HUES48 (cell line): ENCODE data around the gene CDH10.

ENCODE experiments used
- H3K27ac ChIP-seq: one replicate; pipeline ENCODE4 v1.7.0; 2013; ENCODE audit warnings: low read depth, low read length, inconsistent platforms
- H3K27me3 ChIP-seq: 2 replicates; pipeline ENCODE4 v1.6.1; 2013; ENCODE audit warnings: mild to moderate bottlenecking, low read length; ENCODE audit not compliant: control insufficient read depth, insufficient read depth
- H3K36me3 ChIP-seq: 2 replicates; pipeline ENCODE4 v1.6.1; 2013; ENCODE audit warnings: low read length; ENCODE audit not compliant: control insufficient read depth, insufficient read depth
- H3K4me1 ChIP-seq: 2 replicates; pipeline ENCODE4 v1.6.1; 2013; ENCODE audit warnings: mild to moderate bottlenecking, low read length; ENCODE audit not compliant: control insufficient read depth, insufficient read depth
- H3K4me3 ChIP-seq: 2 replicates; pipeline ENCODE4 v1.5.1; 2013; ENCODE audit warnings: mild to moderate bottlenecking, low read depth, low read length
- H3K9ac ChIP-seq: 2 replicates; pipeline ENCODE4 v1.6.1; 2013; ENCODE audit warnings: mild to moderate bottlenecking, low read depth, low read length, moderate library complexity
- H3K9me3 ChIP-seq: 2 replicates; pipeline ENCODE4 v1.6.1; 2013; ENCODE audit warnings: low read length; ENCODE audit not compliant: control insufficient read depth, insufficient read depth

The CDH10 gene

GRCh38 chr5:24538346-24538745 is 106.4 kb downstream of the CDH10 start:
- H3K9ac ChIP-seq = no peak overlapping the region
- no peaks in the 10 kb centered on the region for H3K4me1 ChIP-seq
- H3K27me3 ChIP-seq = no peaks in the 10 kb centered on the region
- no peak overlapping the region for H3K27ac ChIP-seq
- no peak overlapping the region for H3K4me3 ChIP-seq
- no peaks in the 10 kb centered on the region for H3K36me3 ChIP-seq
- no peaks in the 10 kb centered on the region for H3K9me3 ChIP-seq

GRCh38 chr5:24535646-24536045 is 109.1 kb downstream of the CDH10 start:
- Histone ChIP-seq H3K9me3 (no peaks in the 10 kb centered on the region), H3K4me1 (no peaks in the 10 kb centered on the region), H3K27ac (no peak overlapping the region), H3K4me3 (no peak overlapping the region), H3K27me3 (no peaks in the 10 kb centered on the region), H3K36me3 (no peaks in the 10 kb centered on the region), H3K9ac (no peak overlapping the region)

GRCh38 chr5:24530906-24531305 is 113.9 kb downstream of the CDH10 start:
- H3K4me3 ChIP-seq = no peak overlapping the region
- no peaks in the 10 kb centered on the region for H3K36me3 ChIP-seq
- H3K27ac ChIP-seq = no peak overlapping the region
- H3K27me3 ChIP-seq = no peaks in the 10 kb centered on the region
- no peaks in the 10 kb centered on the region for H3K9me3 ChIP-seq
- H3K4me1 ChIP-seq = no peaks in the 10 kb centered on the region
- no peak overlapping the region for H3K9ac ChIP-seq

GRCh38 chr5:24525414-24525813 is 119.4 kb downstream of the CDH10 start:
- peaks cover 5% of the 10 kb centered on the region; the same call in 1 of the 2 replicates for H3K4me1 ChIP-seq
- H3K4me3 ChIP-seq = no peak overlapping the region
- H3K9me3 ChIP-seq = no peaks in the 10 kb centered on the region
- H3K36me3 ChIP-seq = no peaks in the 10 kb centered on the region
- H3K27ac ChIP-seq = no peak overlapping the region
- H3K9ac ChIP-seq = no peak overlapping the region
- no peaks in the 10 kb centered on the region for H3K27me3 ChIP-seq

- no peaks in the 10 kb centered on the region for H3K36me3 ChIP-seq
- no peaks in the 10 kb centered on the region for H3K27me3 ChIP-seq
- no peaks in the 10 kb centered on the region for H3K4me1 ChIP-seq
- H3K27ac ChIP-seq = no peak overlapping the region
- H3K9me3 ChIP-seq = no peaks in the 10 kb centered on the region
- H3K9ac ChIP-seq = no peak overlapping the region
- no peak overlapping the region for H3K4me3 ChIP-seq
Measured at GRCh38 chr5:24512423-24512822, 132.4 kb downstream of the CDH10 start.

GRCh38 chr5:24510523-24510988 is 134.2 kb downstream of the CDH10 start:
- no peaks in the 10 kb centered on the region for H3K9me3 ChIP-seq
- no peaks in the 10 kb centered on the region for H3K4me1 ChIP-seq
- H3K27me3 ChIP-seq = no peaks in the 10 kb centered on the region
- no peak overlapping the region for H3K27ac ChIP-seq
- H3K36me3 ChIP-seq = no peaks in the 10 kb centered on the region
- no peak overlapping the region for H3K9ac ChIP-seq
- H3K4me3 ChIP-seq = no peak overlapping the region

- no peaks in the 10 kb centered on the region for H3K9me3 ChIP-seq
- H3K36me3 ChIP-seq = no peaks in the 10 kb centered on the region
- no peak overlapping the region for H3K4me3 ChIP-seq
- no peaks in the 10 kb centered on the region for H3K4me1 ChIP-seq
- no peak overlapping the region for H3K27ac ChIP-seq
- no peaks in the 10 kb centered on the region for H3K27me3 ChIP-seq
- no peak overlapping the region for H3K9ac ChIP-seq
Measured at GRCh38 chr5:24509943-24510342, 134.8 kb downstream of the CDH10 start.

GRCh38 chr5:24505258-24505657 is 139.5 kb downstream of the CDH10 start:
- Histone ChIP-seq H3K36me3 (no peaks in the 10 kb centered on the region), H3K9me3 (no peaks in the 10 kb centered on the region), H3K4me3 (no peak overlapping the region), H3K9ac (no peak overlapping the region), H3K4me1 (no peaks in the 10 kb centered on the region), H3K27ac (no peak overlapping the region), H3K27me3 (no peaks in the 10 kb centered on the region)

- H3K4me3 ChIP-seq = no peak overlapping the region
- H3K27me3 ChIP-seq = no peaks in the 10 kb centered on the region
- H3K9me3 ChIP-seq = no peaks in the 10 kb centered on the region
- no peaks in the 10 kb centered on the region for H3K36me3 ChIP-seq
- H3K9ac ChIP-seq = no peak overlapping the region
- peaks cover 15% of the 10 kb centered on the region; the same call in 1 of the 2 replicates for H3K4me1 ChIP-seq
- no peak overlapping the region for H3K27ac ChIP-seq
Measured at GRCh38 chr5:24497591-24498157, 147.1 kb downstream of the CDH10 start.

GRCh38 chr5:24497145-24497544 is 147.6 kb downstream of the CDH10 start:
- H3K4me1 ChIP-seq = peaks cover 16% of the 10 kb centered on the region; the same call in 1 of the 2 replicates
- H3K27ac ChIP-seq = no peak overlapping the region
- no peak overlapping the region for H3K4me3 ChIP-seq
- H3K36me3 ChIP-seq = no peaks in the 10 kb centered on the region
- no peak overlapping the region for H3K9ac ChIP-seq
- H3K9me3 ChIP-seq = no peaks in the 10 kb centered on the region
- H3K27me3 ChIP-seq = no peaks in the 10 kb centered on the region

- Histone ChIP-seq H3K4me1 (peaks cover 19% of the 10 kb centered on the region; the same call in 1 of the 2 replicates), H3K36me3 (no peaks in the 10 kb centered on the region), H3K9ac (no peak overlapping the region), H3K9me3 (no peaks in the 10 kb centered on the region), H3K27ac (no peak overlapping the region), H3K27me3 (no peaks in the 10 kb centered on the region), H3K4me3 (no peak overlapping the region)
Measured at GRCh38 chr5:24496268-24496667, 148.5 kb downstream of the CDH10 start.
